WTC11 (cell line): ENCODE measurements around the gene DEPDC5. TPM values are rescaled to one million over a fixed set of nuclear protein-coding genes. Genes with fewer than 3 reads are reported as not detected.

Source experiments
- ATAC-seq: fragments of 200-7000 bp; cut with Tn5 transposase; 2 replicates; pipeline ENCODE4 v1.10.0; 2021; ENCODE audit warnings: mild to moderate bottlenecking, moderate library complexity
- CTCF ChIA-PET: fragments of 300-600 bp; sonication (Branson Sonifier 250); formaldehyde crosslinking; loops from one replicate; lab custom pipeline; 2021; ENCODE audit warnings: antibody characterized with exemption; lab: Charles Lee
- POLR2A ChIA-PET: fragments of 350-600 bp; sonication (Branson Sonifier 250); formaldehyde crosslinking; loops from one replicate; lab custom pipeline; 2021; ENCODE audit warnings: antibody characterized with exemption; lab: Charles Lee
- DNase-seq: peaks from one replicate; pipeline ENCODE4 v3.0.0; 2021; ENCODE audit warnings: low spot score
- H3K27ac Mint-ChIP-seq: 2 replicates; pipeline ENCODE4 v1.8.0; 2021; ENCODE audit warnings: mixed read lengths
- H3K27me3 Mint-ChIP-seq: 2 replicates; pipeline ENCODE4 v1.8.0; 2021; ENCODE audit warnings: low read depth, mild to moderate bottlenecking, moderate library complexity, mixed read lengths
- H3K36me3 Mint-ChIP-seq: 2 replicates; pipeline ENCODE4 v1.8.0; 2021; ENCODE audit warnings: mixed read lengths
- H3K4me1 Mint-ChIP-seq: 2 replicates; pipeline ENCODE4 v1.8.0; 2022; ENCODE audit warnings: mixed read lengths
- H3K4me3 Mint-ChIP-seq: 2 replicates; pipeline ENCODE4 v1.8.0; 2021; ENCODE audit warnings: mild to moderate bottlenecking, moderate library complexity, mixed read lengths
- H3K9me3 Mint-ChIP-seq: 2 replicates; pipeline ENCODE4 v1.8.0; 2021; ENCODE audit warnings: mixed read lengths
- AR ChIP-seq: fragments of 250-450 bp; sonication (Bioruptor Pico); IDR thresholded peaks from 2 replicates; pipeline ENCODE4 v1.9.0; 2021; ENCODE audit warnings: mild to moderate bottlenecking
- ATF2 ChIP-seq: sonication (generic); formaldehyde crosslinking; IDR thresholded peaks from 2 replicates; pipeline ENCODE4 v1.8.1; 2022; ENCODE audit warnings: low read depth, missing genetic modification reagents, borderline replicate concordance
- ATF6 ChIP-seq: sonication (generic); formaldehyde crosslinking; IDR thresholded peaks from 2 replicates; pipeline ENCODE4 v1.8.1; 2023; ENCODE audit warnings: mild to moderate bottlenecking, missing genetic modification reagents
- CBFB ChIP-seq: sonication (generic); formaldehyde crosslinking; IDR thresholded peaks from 2 replicates; pipeline ENCODE4 v1.8.1; 2022; ENCODE audit warnings: mild to moderate bottlenecking, low read depth, missing genetic modification reagents
- E2F1 ChIP-seq: sonication (generic); formaldehyde crosslinking; IDR thresholded peaks from 2 replicates; pipeline ENCODE4 v1.8.0; 2022; ENCODE audit warnings: mild to moderate bottlenecking, missing genetic modification reagents
- E2F4 ChIP-seq: sonication (generic); formaldehyde crosslinking; IDR thresholded peaks from 2 replicates; pipeline ENCODE4 v1.8.1; 2022; ENCODE audit warnings: low read depth, mild to moderate bottlenecking, moderate library complexity, missing genetic modification reagents, borderline replicate concordance
- ELF4 ChIP-seq: sonication (generic); formaldehyde crosslinking; IDR thresholded peaks from 2 replicates; pipeline ENCODE4 v1.8.1; 2022; ENCODE audit warnings: low read depth, mild to moderate bottlenecking, moderate library complexity, missing genetic modification reagents
- EMX1 ChIP-seq: fragments of 250-450 bp; sonication (Bioruptor Pico); IDR thresholded peaks from 2 replicates; pipeline ENCODE4 v1.8.0; 2021; ENCODE audit warnings: mild to moderate bottlenecking
- ETV6 ChIP-seq: sonication (generic); formaldehyde crosslinking; IDR thresholded peaks from 2 replicates; pipeline ENCODE4 v1.8.1; 2022; ENCODE audit warnings: mild to moderate bottlenecking, missing genetic modification reagents
- HMGA2 ChIP-seq: fragments of 250-450 bp; sonication (Bioruptor Pico); IDR thresholded peaks from 2 replicates; pipeline ENCODE4 v1.4.0; 2021; ENCODE audit warnings: mild to moderate bottlenecking, moderate library complexity
- IRF2 ChIP-seq: sonication (generic); formaldehyde crosslinking; IDR thresholded peaks from 2 replicates; pipeline ENCODE4 v1.8.0; 2022; ENCODE audit warnings: low read depth, missing genetic modification reagents, borderline replicate concordance
- JAZF1 ChIP-seq: fragments of 250-450 bp; sonication (Bioruptor Pico); IDR thresholded peaks from 2 replicates; pipeline ENCODE4 v1.9.0; 2021; ENCODE audit warnings: moderate library complexity, mild to moderate bottlenecking, inconsistent platforms
- JUN ChIP-seq: sonication (generic); formaldehyde crosslinking; IDR thresholded peaks from 2 replicates; pipeline ENCODE4 v1.8.0; 2023; ENCODE audit warnings: mild to moderate bottlenecking, missing genetic modification reagents
- KAT7 ChIP-seq: sonication (generic); formaldehyde crosslinking; IDR thresholded peaks from 2 replicates; pipeline ENCODE4 v1.8.1; 2023; ENCODE audit warnings: missing genetic modification reagents, mild to moderate bottlenecking, borderline replicate concordance
- MLX ChIP-seq: sonication (generic); formaldehyde crosslinking; IDR thresholded peaks from 2 replicates; pipeline ENCODE4 v1.8.1; 2023; ENCODE audit warnings: mild to moderate bottlenecking, missing genetic modification reagents, moderate library complexity
- NFATC4 ChIP-seq: fragments of 250-450 bp; sonication (Bioruptor Pico); IDR thresholded peaks from 2 replicates; pipeline ENCODE4 v1.9.0; 2021; ENCODE audit warnings: mild to moderate bottlenecking
- RORB ChIP-seq: fragments of 250-450 bp; sonication (Bioruptor Pico); IDR thresholded peaks from 2 replicates; pipeline ENCODE4 v1.9.0; 2021; ENCODE audit warnings: mild to moderate bottlenecking
- SMAD3 ChIP-seq: sonication (generic); formaldehyde crosslinking; IDR thresholded peaks from 2 replicates; pipeline ENCODE4 v1.8.0; 2022; ENCODE audit warnings: missing genetic modification reagents, mild to moderate bottlenecking, borderline replicate concordance
- SOX15 ChIP-seq: fragments of 250-450 bp; sonication (Bioruptor Pico); IDR thresholded peaks from 2 replicates; pipeline ENCODE4 v1.9.0; 2021; ENCODE audit warnings: mild to moderate bottlenecking
- SP1 ChIP-seq: sonication (generic); formaldehyde crosslinking; conservative IDR thresholded peaks from 2 replicates; pipeline ENCODE4 v1.8.1; 2022; ENCODE audit warnings: missing genetic modification reagents
- TEAD1 ChIP-seq: sonication (generic); formaldehyde crosslinking; IDR thresholded peaks from 2 replicates; pipeline ENCODE4 v1.8.0; 2022; ENCODE audit warnings: mild to moderate bottlenecking, missing genetic modification reagents
- TEAD4 ChIP-seq: sonication (generic); formaldehyde crosslinking; IDR thresholded peaks from 2 replicates; pipeline ENCODE4 v1.8.0; 2022; ENCODE audit warnings: mild to moderate bottlenecking, missing genetic modification reagents
- USF2 ChIP-seq: sonication (generic); formaldehyde crosslinking; IDR thresholded peaks from 2 replicates; pipeline ENCODE4 v1.8.1; 2023; ENCODE audit warnings: mild to moderate bottlenecking, missing genetic modification reagents, moderate library complexity
- ZMAT4 ChIP-seq: fragments of 250-450 bp; sonication (Bioruptor Pico); IDR thresholded peaks from 2 replicates; pipeline ENCODE4 v1.9.0; 2021; ENCODE audit warnings: mild to moderate bottlenecking
- ZNF232 ChIP-seq: sonication (generic); formaldehyde crosslinking; IDR thresholded peaks from 2 replicates; pipeline ENCODE4 v1.8.0; 2022; ENCODE audit warnings: mild to moderate bottlenecking, missing genetic modification reagents
- ZNF416 ChIP-seq: fragments of 250-450 bp; sonication (Bioruptor Pico); IDR thresholded peaks from 2 replicates; pipeline ENCODE4 v1.9.0; 2021; ENCODE audit warnings: mild to moderate bottlenecking, inconsistent platforms
- ZNF423 ChIP-seq: fragments of 250-450 bp; sonication (Bioruptor Pico); IDR thresholded peaks from 2 replicates; pipeline ENCODE4 v2.1.2; 2022; ENCODE audit warnings: mild to moderate bottlenecking, moderate library complexity
- total RNA-seq: library from RNA; stranded (reverse); gene quantifications from 3 replicates; pipeline ENCODE4 v1.2.3, GENCODE V29; 2021

Gene DEPDC5
- total RNA-seq, 1 experiment from 2014 or later, result 40.5 TPM

- no peak for TF ChIP-seq RORB
- TF ChIP-seq SP1 (CRISPR knock-in tag), result no peak
- TF ChIP-seq CBFB (CRISPR knock-in tag), result no peak
- no peak for TF ChIP-seq KAT7 (CRISPR knock-in tag)
- no peak for TF ChIP-seq SOX15 (CRISPR knock-in tag)
- no peak for TF ChIP-seq HMGA2 (CRISPR knock-in tag)
- no peak for TF ChIP-seq E2F4
- TF ChIP-seq TEAD4 (CRISPR knock-in tag), result no peak
- no peak for TF ChIP-seq ZNF416 (CRISPR knock-in tag)
- TF ChIP-seq SMAD3, result no peak
- TF ChIP-seq ATF6 (CRISPR knock-in tag), result no peak
- TF ChIP-seq ELF4, result no peak
- TF ChIP-seq JUN, result no peak
- no peak for TF ChIP-seq USF2
- TF ChIP-seq EMX1 (CRISPR knock-in tag), result no peak
- no peak for TF ChIP-seq ZNF423 (CRISPR knock-in tag)
These were observed 169.3 kb downstream of the DEPDC5 start (continued) for GRCh38 chr22:31923136-31923535.

GRCh38 chr22:31923747-31924146 lies 169.9 kb downstream of the DEPDC5 start:
- Mint-ChIP-seq H3K27me3 (no peaks in the 10 kb centered on the region), H3K9me3 (no peaks in the 10 kb centered on the region), H3K4me3 (no peak overlapping the region), H3K27ac (no peak overlapping the region), H3K36me3 (no peaks in the 10 kb centered on the region), H3K4me1 (no peaks in the 10 kb centered on the region)
- DNase-seq (no peak), ATAC-seq (no peak)
- ChIA-PET CTCF (interaction anchor here (0.5 kb wide), 1 partner anchor 183 kb away, joined by 3 read pairs; no protein-coding TSS in a partner anchor), POLR2A (no interaction called here)
- TF ChIP-seq ZMAT4 (CRISPR knock-in tag) (no peak), SP1 (CRISPR knock-in tag) (no peak), NFATC4 (CRISPR knock-in tag) (no peak), MLX (no peak), IRF2 (no peak), JAZF1 (no peak)
- TF ChIP-seq, all 79 proteins: peak for 0

- Mint-ChIP-seq H3K27ac (no peak overlapping the region), H3K4me3 (no peak overlapping the region), H3K4me1 (no peaks in the 10 kb centered on the region), H3K27me3 (no peaks in the 10 kb centered on the region), H3K36me3 (no peaks in the 10 kb centered on the region), H3K9me3 (no peaks in the 10 kb centered on the region)
- CTCF ChIA-PET, result interaction anchor here (1.3 kb wide), 1 partner anchor 45 kb away, joined by 3 read pairs; no protein-coding TSS in a partner anchor
- DNase-seq (no peak), ATAC-seq (no peak)
- POLR2A ChIA-PET, result no interaction called here
- TF ChIP-seq AR, result no peak
- TF ChIP-seq TEAD1, result no peak
- TF ChIP-seq JUN, result no peak
- TF ChIP-seq ETV6 (CRISPR knock-in tag), result no peak
- TF ChIP-seq ZNF232 (CRISPR knock-in tag), result no peak
- no peak for TF ChIP-seq ATF2 (CRISPR knock-in tag)
- no peak for TF ChIP-seq JAZF1
- no peak for TF ChIP-seq E2F1
These were observed 171.2 kb downstream of the DEPDC5 start for GRCh38 chr22:31925056-31925455.
